Activated CD4-positive, alpha-beta T cell treated with anti-CD3 and anti-CD28 coated beads for 36 hours (primary cell): ENCODE measurements around the gene CIAPIN1. TPM values are rescaled to one million over a fixed set of nuclear protein-coding genes. Genes with fewer than 3 reads are reported as not detected.

Experiments used
- ATAC-seq: fragments of 200-7000 bp; cut with Tn5 transposase; one replicate; pipeline ENCODE4 v1.10.0; 2021; ENCODE audit warnings: mild to moderate bottlenecking, moderate library complexity
- CTCF ChIA-PET: fragments of 350-600 bp; sonication (Branson Sonifier 250); formaldehyde crosslinking; loops from one replicate; lab custom pipeline; 2021; ENCODE audit warnings: antibody characterized with exemption; lab: Charles Lee
- POLR2A ChIA-PET: fragments of 350-600 bp; sonication (Branson Sonifier 250); formaldehyde crosslinking; loops from one replicate; lab custom pipeline; 2021; ENCODE audit warnings: antibody characterized with exemption, inconsistent platforms; lab: Charles Lee
- DNase-seq: peaks from one replicate; pipeline ENCODE4 v3.0.0-alpha.2; 2020
- H3K27ac Mint-ChIP-seq: one replicate; pipeline ENCODE4 v1.8.0; 2021; ENCODE audit warnings: mixed read lengths
- H3K27me3 Mint-ChIP-seq: one replicate; pipeline ENCODE4 v1.8.0; 2021; ENCODE audit warnings: mixed read lengths
- H3K36me3 Mint-ChIP-seq: one replicate; pipeline ENCODE4 v1.8.0; 2021; ENCODE audit warnings: low read depth, mixed read lengths
- H3K4me1 Mint-ChIP-seq: one replicate; pipeline ENCODE4 v1.8.0; 2021; ENCODE audit warnings: mixed read lengths
- H3K4me3 Mint-ChIP-seq: one replicate; pipeline ENCODE4 v1.8.0; 2021; ENCODE audit warnings: mild to moderate bottlenecking, moderate library complexity, mixed read lengths
- H3K9me3 Mint-ChIP-seq: one replicate; pipeline ENCODE4 v1.8.0; 2021; ENCODE audit warnings: low read depth, mixed read lengths
- intact Hi-C, 2 experiments: fragments of 100-400 bp; cut with DNase I in 1 of 2; cut with micrococcal nuclease in 1 of 2; formaldehyde crosslinking; loops; one replicate each; pipeline versions ENCODE4 v1.14.2 to v1.15.1; 2022 to 2024; cut with DNase I, micrococcal nuclease
- total RNA-seq, 2 experiments: library from RNA; stranded (reverse); gene quantifications; one replicate each; pipeline ENCODE4 v1.2.3, GENCODE V29; 2021

Gene CIAPIN1
- total RNA-seq, 2 experiments from 2014 or later: 41.7 to 42.6 TPM

- intact Hi-C loops: no loop called here
- no peak for DNase-seq
- no peak overlapping the region for H3K27ac Mint-ChIP-seq
Measured at GRCh38 chr16:57379579-57379978, 67.6 kb downstream of the CIAPIN1 start.

More at GRCh38 chr16:57379579-57379978, 67.6 kb downstream of the CIAPIN1 start:
- no peaks in the 10 kb centered on the region for H3K9me3 Mint-ChIP-seq
- POLR2A ChIA-PET: no interaction called here
- peaks cover 16% of the 10 kb centered on the region for H3K4me1 Mint-ChIP-seq
- H3K27me3 Mint-ChIP-seq: no peaks in the 10 kb centered on the region
- CTCF ChIA-PET: no interaction called here
- no peak for ATAC-seq
- H3K4me3 Mint-ChIP-seq: no peak overlapping the region
- H3K36me3 Mint-ChIP-seq: no peaks in the 10 kb centered on the region

Other genes starting within 250 kb of the CIAPIN1 start
- gene ARL2BP, start 202.1 kb downstream of the CIAPIN1 start, total RNA-seq: 10 to 100 TPM in 1 of 2 experiments, 1 to 10 TPM in 1; 9.9 to 11.1 TPM
- under 1 TPM; 0.30 to 0.33 TPM for gene PLLP, start 162.7 kb downstream of the CIAPIN1 start, total RNA-seq
- gene CCL22, start 88.6 kb downstream of the CIAPIN1 start, total RNA-seq: under 1 TPM; 0.72 to 0.91 TPM
- not detected for gene CX3CL1, start 74.9 kb downstream of the CIAPIN1 start, total RNA-seq
- 1 to 10 TPM; 1.2 to 1.4 TPM for gene CCL17, start 42.6 kb downstream of the CIAPIN1 start, total RNA-seq
- gene COQ9, start 94 bp upstream of the CIAPIN1 start, total RNA-seq: 10 to 100 TPM; 39.4 to 52.1 TPM
- 10 to 100 TPM; 54.3 to 57.1 TPM for gene POLR2C, start 15.3 kb upstream of the CIAPIN1 start, total RNA-seq
- gene DOK4, start 39.1 kb upstream of the CIAPIN1 start, total RNA-seq: 1 to 10 TPM; 5.7 to 6.7 TPM
- 1 to 10 TPM; 8.8 to 9.0 TPM for gene CCDC102A, start 89.2 kb upstream of the CIAPIN1 start, total RNA-seq
- 1 to 10 TPM; 3.0 to 4.9 TPM for gene ADGRG5, start 95.3 kb upstream of the CIAPIN1 start, total RNA-seq
- 1 to 10 TPM; 6.3 to 6.8 TPM for gene ADGRG1, start 181.2 kb upstream of the CIAPIN1 start, total RNA-seq
- not detected for gene ADGRG3, start 220.9 kb upstream of the CIAPIN1 start, total RNA-seq
- under 1 TPM in 1 of 2 experiments, not detected in 1; 0.05 TPM for gene DRC7, start 247.4 kb upstream of the CIAPIN1 start, total RNA-seq